Lung (tissue), 12 donors: Measurements from ENCODE around the gene VMAC. TPM values are rescaled to one million over a fixed set of nuclear protein-coding genes. Genes with fewer than 3 reads are reported as not detected.

Experiments used
- ATAC-seq: fragments of 200-7000 bp; cut with Tn5 transposase; one replicate; pipeline ENCODE4 v1.9.1; 2020; ENCODE audit warnings: moderate number of reproducible peaks; ENCODE audit not compliant: insufficient read depth, low FRiP score
- DNase-seq, 3 donors: peaks; one replicate each; pipeline ENCODE4 v3.0.0-alpha.2; 2013 to 2017
- H3K27ac ChIP-seq, 2 donors: one replicate each; pipeline ENCODE4 v1.5.1; 2013; ENCODE audit warnings: mild to moderate bottlenecking in 2 of 2, moderate library complexity in 2 of 2, control low read depth in 1 of 2, inconsistent platforms in 1 of 2, low read depth in 1 of 2, low read length in 1 of 2
- H3K27me3 ChIP-seq, 3 donors: one replicate each; pipeline ENCODE4 v1.5.1; 2013; ENCODE audit warnings: low read length in 2 of 3; ENCODE audit not compliant: control insufficient read depth in 3 of 3, insufficient read depth in 3 of 3
- H3K36me3 ChIP-seq, 4 donors: one replicate each; pipeline ENCODE4 v1.5.1; 2013; ENCODE audit warnings: low read length in 4 of 4, mild to moderate bottlenecking in 1 of 4, moderate library complexity in 1 of 4; ENCODE audit not compliant: control insufficient read depth in 4 of 4, insufficient read depth in 4 of 4
- H3K4me1 ChIP-seq, 5 donors: one replicate each; pipeline ENCODE4 v1.5.1; 2013; ENCODE audit warnings: low read length in 5 of 5, mild to moderate bottlenecking in 2 of 5, moderate library complexity in 1 of 5; ENCODE audit not compliant: control insufficient read depth in 5 of 5, insufficient read depth in 5 of 5
- H3K4me3 ChIP-seq: one replicate; pipeline ENCODE4 v1.5.1; 2013; ENCODE audit warnings: mild to moderate bottlenecking, control low read depth, moderate library complexity
- H3K9ac ChIP-seq, 2 donors: one replicate each; pipeline ENCODE4 v1.5.1; 2013; ENCODE audit warnings: low read length in 2 of 2, control low read depth in 1 of 2; ENCODE audit not compliant: insufficient read depth in 1 of 2
- H3K9me3 ChIP-seq, 4 donors: one replicate each; pipeline ENCODE4 v1.5.1; 2013; ENCODE audit warnings: low read length in 3 of 4, mild to moderate bottlenecking in 1 of 4, moderate library complexity in 1 of 4; ENCODE audit not compliant: control insufficient read depth in 4 of 4, insufficient read depth in 3 of 4
- WGBS, 2 donors: extraction: QIAGEN DNeasy Blood & Tissue Kit; methylation state at CpG; one replicate each; pipeline ENCODE4 v1.1.7; 2013; 5-methylcytosine and 5-hydroxymethylcytosine counted together
- polyA plus RNA-seq, 2 donors: library from polyadenylated mRNA; stranded (reverse); fragments of 200-250 nt; gene quantifications; one replicate each; pipeline ENCODE4 v1.2.1, GENCODE V29; 2013
- total RNA-seq, 2 donors: library from RNA; depleted of rRNA in 1 of 2; stranded (reverse); fragments of >200 nt in 1 of 2; gene quantifications; one replicate each; pipeline ENCODE4 v1.2.1, GENCODE V29; 2014 to 2021
- TF ChIP-seq, protein P1 (sequence below): IDR thresholded peaks from 2 replicates; pipeline ENCODE4 v1.5.1; 2012; ENCODE audit warnings: mild to moderate bottlenecking; ENCODE audit errors: control extremely low read depth, extremely low read depth
- donor health status: control.
- donor health status: control.
- donor health status: Bipolar disorder and iron deficiency.
- donor health status: healthy.
- donor health status: DM: yes; HTN: yes; CAD: no.

The VMAC gene
- total and polyA plus RNA-seq, 4 donors = 3.3 to 7.2 (median 5.7) TPM

- 85 to 87% methylated on average over 10 of the region's 10 CpGs for WGBS, 2 donors
- H3K4me1 ChIP-seq = peaks cover 0 to 71% (median 30%) of the 10 kb centered on the region in 5 donors
- no peak overlapping the region for H3K9ac ChIP-seq
- H3K9me3 ChIP-seq = no peaks in the 10 kb centered on the region
- TF ChIP-seq, protein P1, sequence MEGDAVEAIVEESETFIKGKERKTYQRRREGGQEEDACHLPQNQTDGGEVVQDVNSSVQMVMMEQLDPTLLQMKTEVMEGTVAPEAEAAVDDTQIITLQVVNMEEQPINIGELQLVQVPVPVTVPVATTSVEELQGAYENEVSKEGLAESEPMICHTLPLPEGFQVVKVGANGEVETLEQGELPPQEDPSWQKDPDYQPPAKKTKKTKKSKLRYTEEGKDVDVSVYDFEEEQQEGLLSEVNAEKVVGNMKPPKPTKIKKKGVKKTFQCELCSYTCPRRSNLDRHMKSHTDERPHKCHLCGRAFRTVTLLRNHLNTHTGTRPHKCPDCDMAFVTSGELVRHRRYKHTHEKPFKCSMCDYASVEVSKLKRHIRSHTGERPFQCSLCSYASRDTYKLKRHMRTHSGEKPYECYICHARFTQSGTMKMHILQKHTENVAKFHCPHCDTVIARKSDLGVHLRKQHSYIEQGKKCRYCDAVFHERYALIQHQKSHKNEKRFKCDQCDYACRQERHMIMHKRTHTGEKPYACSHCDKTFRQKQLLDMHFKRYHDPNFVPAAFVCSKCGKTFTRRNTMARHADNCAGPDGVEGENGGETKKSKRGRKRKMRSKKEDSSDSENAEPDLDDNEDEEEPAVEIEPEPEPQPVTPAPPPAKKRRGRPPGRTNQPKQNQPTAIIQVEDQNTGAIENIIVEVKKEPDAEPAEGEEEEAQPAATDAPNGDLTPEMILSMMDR = no peak
- H3K27me3 ChIP-seq = no peaks in the 10 kb centered on the region
- no peak overlapping the region for H3K27ac ChIP-seq
- DNase-seq (no peak), ATAC-seq (no peak)
- H3K4me3 ChIP-seq = no peak overlapping the region
- H3K36me3 ChIP-seq = peaks cover 3 to 46% (median 21%) of the 10 kb centered on the region in 4 donors
These were observed 32.9 kb downstream of the VMAC start for GRCh38 chr19:5937550-5937949.

- 93% methylated on average over 21 of the region's 21 CpGs for WGBS, 2 donors
These were observed 35.9 kb downstream of the VMAC start for GRCh38 chr19:5940260-5941208.

DNA sequence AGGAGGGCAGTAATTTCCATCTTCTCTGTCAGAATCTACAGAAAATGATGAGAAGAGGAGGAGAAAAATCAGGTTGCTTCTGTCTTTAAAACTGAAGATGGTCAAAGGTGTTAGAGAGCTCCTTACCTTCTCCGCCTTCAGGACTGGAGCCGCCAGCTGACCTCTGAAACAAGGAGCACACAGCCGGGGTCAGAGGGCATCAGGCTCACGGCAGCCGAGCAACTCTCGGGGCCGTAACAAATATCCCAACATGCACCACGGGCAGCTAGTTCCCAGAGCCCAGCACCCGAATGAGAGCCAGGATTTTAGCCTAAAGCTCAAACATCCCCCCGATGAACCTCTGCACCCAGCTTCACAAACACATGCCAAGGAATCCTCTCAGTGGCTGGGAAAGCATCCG is 37.0 kb downstream of the VMAC start:
- H3K9ac ChIP-seq = no peak overlapping the region
- H3K27ac ChIP-seq = no peak overlapping the region
- TF ChIP-seq, protein P1 = no peak
- no peak for ATAC-seq
- WGBS, 2 donors = 86 to 92% methylated on average over 11 of the region's 11 CpGs
- H3K27me3 ChIP-seq = no peaks in the 10 kb centered on the region
- DNase-seq = no peak
- peaks cover 3 to 26% (median 17%) of the 10 kb centered on the region in 4 donors for H3K36me3 ChIP-seq
- no peak overlapping the region for H3K4me3 ChIP-seq
- H3K4me1 ChIP-seq = peaks cover 0 to 52% (median 13%) of the 10 kb centered on the region in 5 donors
- H3K9me3 ChIP-seq = no peaks in the 10 kb centered on the region

More at GRCh38 chr19:5940260-5941208, 35.9 kb downstream of the VMAC start:
- ATAC-seq (no peak), DNase-seq (no peak)
- Histone ChIP-seq H3K4me1 (peaks cover 0 to 58% (median 25%) of the 10 kb centered on the region in 5 donors), H3K9ac (no peak overlapping the region), H3K36me3 (peaks cover 3 to 34% (median 21%) of the 10 kb centered on the region in 4 donors), H3K27me3 (no peaks in the 10 kb centered on the region), H3K27ac (no peak overlapping the region), H3K4me3 (no peak overlapping the region), H3K9me3 (no peaks in the 10 kb centered on the region)
- TF ChIP-seq, protein P1 = no peak
